Thyroid gland (tissue), 4 donors: ENCODE data around the gene FAM162B. TPM values are rescaled to one million over a fixed set of nuclear protein-coding genes. Genes with fewer than 3 reads are reported as not detected.

Source experiments
- DNase-seq, 2 donors: peaks; one replicate each; pipeline ENCODE4 v3.0.0-alpha.2; 2019
- H3K27ac ChIP-seq, 3 donors: fragments of 200-600 bp; sonication (generic); 1 replicate in 2 of 3; 2 replicates in 1 of 3; pipeline ENCODE4 v1.5.1; 2016 to 2019; ENCODE audit warnings: mild to moderate bottlenecking in 1 of 3, moderate library complexity in 1 of 3
- H3K27me3 ChIP-seq: fragments of 200-600 bp; sonication (generic); one replicate; pipeline ENCODE4 v1.5.1; 2019
- H3K36me3 ChIP-seq, 2 donors: fragments of 200-600 bp; sonication (generic); one replicate each; pipeline ENCODE4 v1.5.1; 2016 to 2019
- H3K4me1 ChIP-seq, 2 donors: fragments of 200-600 bp; sonication (generic); one replicate each; pipeline ENCODE4 v1.5.1; 2017 to 2019
- H3K4me3 ChIP-seq, 3 donors: fragments of 200-600 bp; sonication (generic); replicated peaks in 1 of 3; 1 replicate in 2 of 3; 2 replicates in 1 of 3; pipeline ENCODE4 v1.5.1; 2016; ENCODE audit warnings: mild to moderate bottlenecking in 1 of 3
- H3K9me3 ChIP-seq: fragments of 200-600 bp; sonication (generic); one replicate; pipeline ENCODE4 v1.5.1; 2017
- POLR2A ChIP-seq, 2 donors: fragments of 450-650 bp; IDR thresholded peaks; one replicate each; pipeline ENCODE4 v1.6.1; 2017; ENCODE audit warnings: antibody characterized with exemption in 2 of 2, mild to moderate bottlenecking in 2 of 2, moderate library complexity in 1 of 2
- WGBS, 2 donors: methylation state at CpG; one replicate each; pipeline ENCODE4 v1.1.5; 2017; 5-methylcytosine and 5-hydroxymethylcytosine counted together
- intact Hi-C: fragments of 100-400 bp; cut with DNase I; formaldehyde crosslinking; loops from one replicate; pipeline ENCODE4 v1.15.1; 2023
- total RNA-seq, 4 donors: library from RNA; depleted of rRNA; stranded (reverse); fragments of >200 nt; gene quantifications; one replicate each; pipeline ENCODE4 v1.2.3, GENCODE V29; 2016
- TF ChIP-seq, protein P1 (sequence below), 6 experiments: fragments of 200-600 bp in 3 of 6; fragments of 450-650 bp in 3 of 6; sonication (generic) in 3 of 6; IDR thresholded peaks; one replicate each; pipeline ENCODE4 v1.5.1; 2016 to 2019; ENCODE audit warnings: antibody characterized with exemption in 6 of 6, mild to moderate bottlenecking in 2 of 6, inconsistent platforms in 1 of 6, moderate library complexity in 1 of 6

FAM162B gene
- total RNA-seq, result 10 to 100 TPM in 2 of 4 donors, 1 to 10 TPM in 2; 5.7 to 17.2 (median 12.7) TPM

DNA sequence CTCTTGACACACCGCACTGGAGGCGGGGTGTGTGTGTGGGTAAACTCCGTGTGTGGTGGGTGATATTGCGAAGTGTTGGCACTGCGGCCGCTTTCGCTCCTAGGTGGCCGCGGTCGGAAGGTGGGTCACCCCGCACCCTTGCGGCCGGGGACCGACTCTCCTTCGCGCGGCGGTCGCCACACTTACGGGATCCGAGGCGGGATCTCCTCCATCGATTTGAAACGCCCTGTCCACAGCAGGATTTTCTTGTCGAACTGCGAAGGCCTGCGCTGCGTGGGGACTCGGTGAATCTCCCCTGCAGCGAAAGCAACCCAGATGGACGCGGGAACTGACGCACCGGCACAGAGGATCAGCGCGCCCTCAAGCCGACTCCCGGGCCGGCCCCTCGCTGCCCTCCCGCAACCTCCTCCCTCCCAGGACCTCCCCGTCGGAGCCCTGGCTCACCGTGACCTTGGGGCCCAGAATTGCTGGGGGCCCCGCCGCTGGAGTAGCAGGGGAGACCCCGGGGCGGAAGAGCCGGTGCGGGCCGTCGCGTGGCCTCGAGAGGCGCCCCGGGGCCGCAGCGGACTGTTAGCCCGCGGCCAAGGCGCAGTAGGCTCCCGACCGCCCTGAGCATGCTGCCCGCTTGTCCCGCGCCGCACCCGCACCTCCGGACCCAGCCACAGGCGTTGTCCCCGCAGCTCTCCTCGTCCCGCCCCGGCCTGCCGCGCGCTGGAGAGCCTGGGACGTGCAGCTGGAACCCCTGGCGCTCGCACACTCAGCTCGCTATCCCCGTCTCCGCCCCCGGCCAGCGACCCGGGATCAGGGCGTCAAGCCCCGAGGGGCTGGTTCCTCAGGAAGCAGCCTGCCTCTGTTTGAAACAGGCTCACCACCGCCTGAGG is at the start of gene FAM162B:
TSS of gene FAM162B (minus strand) at position 759 of the 881 bp plus-strand sequence. CDS start at position 616, 143 bp downstream.
- Histone ChIP-seq H3K4me3 (peak within 1 kb of the TSS; percentile 20 to 45 (median 44)), H3K4me1 (peaks cover 3 to 8% of the 10 kb centered on the region in 2 donors), H3K36me3 (no peaks in the 10 kb centered on the region), H3K9me3 (no peaks in the 10 kb centered on the region), H3K27me3 (no peaks in the 10 kb centered on the region), H3K27ac (peak within 1 kb of the TSS in 2 of 3 donors; percentile 45 to 68)
- intact Hi-C loops, result no loop called here
- 2% methylated on average over 40 to 53 of the region's 89 CpGs for WGBS, 2 donors
- TF ChIP-seq, protein P1, sequence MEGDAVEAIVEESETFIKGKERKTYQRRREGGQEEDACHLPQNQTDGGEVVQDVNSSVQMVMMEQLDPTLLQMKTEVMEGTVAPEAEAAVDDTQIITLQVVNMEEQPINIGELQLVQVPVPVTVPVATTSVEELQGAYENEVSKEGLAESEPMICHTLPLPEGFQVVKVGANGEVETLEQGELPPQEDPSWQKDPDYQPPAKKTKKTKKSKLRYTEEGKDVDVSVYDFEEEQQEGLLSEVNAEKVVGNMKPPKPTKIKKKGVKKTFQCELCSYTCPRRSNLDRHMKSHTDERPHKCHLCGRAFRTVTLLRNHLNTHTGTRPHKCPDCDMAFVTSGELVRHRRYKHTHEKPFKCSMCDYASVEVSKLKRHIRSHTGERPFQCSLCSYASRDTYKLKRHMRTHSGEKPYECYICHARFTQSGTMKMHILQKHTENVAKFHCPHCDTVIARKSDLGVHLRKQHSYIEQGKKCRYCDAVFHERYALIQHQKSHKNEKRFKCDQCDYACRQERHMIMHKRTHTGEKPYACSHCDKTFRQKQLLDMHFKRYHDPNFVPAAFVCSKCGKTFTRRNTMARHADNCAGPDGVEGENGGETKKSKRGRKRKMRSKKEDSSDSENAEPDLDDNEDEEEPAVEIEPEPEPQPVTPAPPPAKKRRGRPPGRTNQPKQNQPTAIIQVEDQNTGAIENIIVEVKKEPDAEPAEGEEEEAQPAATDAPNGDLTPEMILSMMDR (IDR thresholded peaks at IDR 0.05), result peak in 1 of 6 experiments; percentile 4
- TF ChIP-seq POLR2A (IDR thresholded peaks at IDR 0.05), result no peak
- DNase-seq, result peak; percentile 11 to 17

- H3K4me3 ChIP-seq, result no peak overlapping the region
- no peak for DNase-seq
- no peaks in the 10 kb centered on the region for H3K4me1 ChIP-seq
- intact Hi-C loops, result no loop called here
- 85 to 88% methylated on average over 2 of the region's 2 CpGs for WGBS, 2 donors
- no peaks in the 10 kb centered on the region for H3K36me3 ChIP-seq
- TF ChIP-seq, protein P1 (IDR thresholded peaks at IDR 0.05), result no peak
- TF ChIP-seq POLR2A (IDR thresholded peaks at IDR 0.05), result no peak
- H3K9me3 ChIP-seq, result no peaks in the 10 kb centered on the region
- H3K27me3 ChIP-seq, result no peaks in the 10 kb centered on the region
- no peak overlapping the region for H3K27ac ChIP-seq
Observed at GRCh38 chr6:116812051-116812650, 46.6 kb upstream of the FAM162B start.

GRCh38 chr6:116801971-116802370 is 36.5 kb upstream of the FAM162B start:
- TF ChIP-seq, protein P1 (IDR thresholded peaks at IDR 0.05), result no peak
- TF ChIP-seq POLR2A (IDR thresholded peaks at IDR 0.05), result no peak
- Histone ChIP-seq H3K27ac (no peak overlapping the region), H3K36me3 (no peaks in the 10 kb centered on the region), H3K4me1 (no peaks in the 10 kb centered on the region), H3K9me3 (no peaks in the 10 kb centered on the region), H3K27me3 (no peaks in the 10 kb centered on the region), H3K4me3 (no peak overlapping the region)
- intact Hi-C loops, result no loop called here
- no peak for DNase-seq

- TF ChIP-seq, protein P1 (IDR thresholded peaks at IDR 0.05), result no peak
- no peak for TF ChIP-seq POLR2A (IDR thresholded peaks at IDR 0.05)
- no peaks in the 10 kb centered on the region for H3K27me3 ChIP-seq
Observed at GRCh38 chr6:116799945-116800344, 34.4 kb upstream of the FAM162B start.

DNA sequence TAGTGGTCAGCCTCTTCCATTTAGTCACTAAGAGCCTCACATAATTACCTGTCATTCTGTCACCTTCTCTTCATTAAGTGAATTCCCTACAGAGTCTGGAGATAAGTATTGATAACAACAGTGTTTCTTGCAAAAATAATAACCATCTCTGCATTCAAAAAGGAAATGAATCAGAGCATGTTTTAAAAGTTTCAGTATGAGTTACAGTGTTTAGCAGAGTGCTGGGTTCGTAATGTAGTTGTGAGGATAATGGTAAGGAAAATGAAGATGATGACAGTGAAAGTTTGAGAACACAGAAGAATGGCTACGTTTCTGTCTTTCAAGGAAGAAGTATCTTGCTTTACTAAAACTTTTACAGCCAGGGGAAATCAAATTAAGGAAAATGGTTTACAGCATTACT is 32.1 kb upstream of the FAM162B start:
- H3K27ac ChIP-seq, result no peak overlapping the region
- TF ChIP-seq, protein P1 (IDR thresholded peaks at IDR 0.05), result no peak
- no peak for TF ChIP-seq POLR2A (IDR thresholded peaks at IDR 0.05)
- H3K4me1 ChIP-seq, result no peaks in the 10 kb centered on the region
- no peaks in the 10 kb centered on the region for H3K36me3 ChIP-seq
- H3K9me3 ChIP-seq, result no peaks in the 10 kb centered on the region
- H3K27me3 ChIP-seq, result no peaks in the 10 kb centered on the region
- WGBS, 2 donors, result 64 to 69% methylated on average over 2 of the region's 2 CpGs
- intact Hi-C loops, result no loop called here
- no peak for DNase-seq
- no peak overlapping the region for H3K4me3 ChIP-seq

More at GRCh38 chr6:116799945-116800344, 34.4 kb upstream of the FAM162B start:
- Histone ChIP-seq H3K27ac (no peak overlapping the region), H3K36me3 (no peaks in the 10 kb centered on the region), H3K4me1 (no peaks in the 10 kb centered on the region), H3K9me3 (no peaks in the 10 kb centered on the region), H3K4me3 (no peak overlapping the region)
- intact Hi-C loops, result no loop called here
- DNase-seq, result no peak
